GM19455 (cell line): Measurements from ENCODE around the gene PRDX1.
A peak's percentile ranks its signal among the peaks of the same experiment; 100 is the strongest.

ENCODE experiments used
- ATAC-seq: cut with Tn5 transposase; IDR thresholded peaks from one replicate; pipeline ENCODE4 v1.9.1; 2021; ENCODE audit not compliant: unreplicated experiment

Gene PRDX1

GRCh38 chr1:45521413-45522323 lies at the start of gene PRDX1:
PRDX1 (minus strand) TSS chr1:45521884; CDS start chr1:45519043, 2,841 bp downstream.
- peak; percentile 78 for ATAC-seq

- no peak for ATAC-seq
These were observed 48.9 kb upstream of the PRDX1 start for GRCh38 chr1:45570631-45571030.

- no peak for ATAC-seq
These were observed 48.4 kb upstream of the PRDX1 start for GRCh38 chr1:45569962-45570581.

GRCh38 chr1:45569571-45569961 lies 47.9 kb upstream of the PRDX1 start:
- no peak for ATAC-seq

DNA sequence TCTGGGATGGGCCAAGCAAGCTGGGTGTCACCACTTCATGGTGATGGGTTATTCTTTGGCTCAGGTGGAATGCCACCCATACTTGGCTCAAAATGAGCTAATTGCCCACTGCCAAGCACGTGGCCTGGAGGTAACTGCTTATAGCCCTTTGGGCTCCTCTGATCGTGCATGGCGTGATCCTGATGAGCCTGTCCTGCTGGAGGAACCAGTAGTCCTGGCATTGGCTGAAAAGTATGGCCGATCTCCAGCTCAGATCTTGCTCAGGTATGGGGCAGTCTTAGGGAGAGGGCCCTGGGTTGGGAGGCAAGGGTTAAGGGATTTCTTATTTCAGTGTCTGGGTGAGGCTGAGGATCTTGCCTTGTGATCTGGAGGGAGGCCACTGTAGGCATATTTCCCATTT lies 46.7 kb upstream of the PRDX1 start:
- no peak for ATAC-seq

- ATAC-seq: no peak
These were observed 46.2 kb upstream of the PRDX1 start for GRCh38 chr1:45567911-45568310.

DNA sequence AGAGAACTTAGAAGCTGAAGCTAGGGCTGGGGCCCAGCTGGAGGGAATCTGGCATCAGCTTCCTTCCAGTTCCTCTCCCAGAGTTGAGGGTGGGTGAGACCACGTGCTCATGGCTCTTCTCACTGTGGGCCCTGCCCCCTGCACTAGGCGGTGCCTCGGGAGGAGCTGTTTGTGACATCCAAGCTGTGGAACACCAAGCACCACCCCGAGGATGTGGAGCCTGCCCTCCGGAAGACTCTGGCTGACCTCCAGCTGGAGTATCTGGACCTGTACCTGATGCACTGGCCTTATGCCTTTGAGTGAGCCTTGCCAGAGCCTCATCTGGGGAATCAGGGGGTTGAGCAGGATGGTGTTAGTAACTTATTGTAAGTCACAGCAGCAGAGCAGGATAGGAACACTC lies 45.0 kb upstream of the PRDX1 start:
- ATAC-seq: no peak

- ATAC-seq: no peak
These were observed 42.2 kb upstream of the PRDX1 start for GRCh38 chr1:45563843-45564242.

DNA sequence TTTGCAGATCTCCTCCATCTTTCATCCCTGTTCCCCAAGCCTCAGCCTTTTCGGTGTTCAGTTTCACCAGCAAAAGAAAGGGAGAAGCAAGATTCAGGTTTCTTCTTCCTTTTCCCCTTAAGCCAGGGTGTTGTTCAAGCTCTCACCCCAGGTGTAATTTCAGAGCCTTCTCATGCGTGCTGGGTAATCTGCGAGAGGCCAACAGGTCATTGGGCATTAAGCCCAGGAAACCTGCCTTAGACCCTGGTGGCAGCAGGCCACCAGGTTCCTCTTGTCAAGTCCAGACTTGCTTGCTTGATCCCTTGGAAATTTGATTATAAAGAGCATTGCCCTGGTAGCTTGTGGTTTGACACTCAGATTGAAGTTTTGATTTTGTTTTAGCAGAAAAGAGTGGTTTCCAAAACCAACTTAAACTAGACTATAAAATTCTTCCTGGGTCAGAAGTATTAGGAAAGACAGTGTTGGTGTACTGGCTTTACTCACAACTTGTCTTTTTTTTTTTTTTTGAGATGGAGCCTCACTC lies 35.8 kb upstream of the PRDX1 start:
- no peak for ATAC-seq

DNA sequence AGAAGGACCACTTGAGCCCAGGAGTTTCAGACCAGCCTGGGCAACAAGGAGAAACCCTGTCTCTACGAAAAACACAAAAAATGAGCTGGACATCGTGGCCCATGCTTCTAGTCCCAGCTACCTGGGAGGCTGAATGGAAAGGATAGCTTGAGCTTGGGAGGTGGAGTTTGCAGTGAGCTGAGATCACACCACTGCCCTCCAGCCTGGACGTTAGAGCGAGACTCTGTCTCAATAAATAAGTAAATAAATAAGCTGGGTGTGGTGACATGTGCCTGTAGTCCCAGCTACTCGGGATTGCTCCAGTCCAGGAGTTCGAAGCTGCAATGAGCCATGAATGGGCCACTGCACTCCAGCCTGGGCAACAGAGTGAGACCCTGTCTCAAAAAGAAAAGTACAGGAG lies 32.5 kb upstream of the PRDX1 start:
- no peak for ATAC-seq

DNA sequence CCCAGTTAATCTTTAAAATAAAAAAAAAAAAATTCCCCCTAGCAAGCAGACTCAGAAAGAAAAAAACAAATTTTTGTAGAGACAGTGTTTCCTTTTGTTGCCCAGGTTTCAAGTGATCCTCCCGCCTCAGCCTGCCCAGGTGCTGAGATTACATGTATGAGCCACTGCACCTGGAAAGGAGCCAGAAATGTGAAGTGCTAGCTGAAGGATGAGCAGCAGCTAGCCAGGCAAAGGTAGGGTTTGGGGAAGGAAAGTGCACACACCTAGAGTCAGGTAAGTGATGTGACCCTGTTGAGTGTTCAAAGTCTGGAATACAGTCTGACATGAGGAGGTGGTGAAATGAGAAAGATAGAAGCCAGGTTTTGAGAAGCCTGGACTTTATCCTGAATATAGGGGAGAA lies 30.6 kb upstream of the PRDX1 start:
- no peak for ATAC-seq

DNA sequence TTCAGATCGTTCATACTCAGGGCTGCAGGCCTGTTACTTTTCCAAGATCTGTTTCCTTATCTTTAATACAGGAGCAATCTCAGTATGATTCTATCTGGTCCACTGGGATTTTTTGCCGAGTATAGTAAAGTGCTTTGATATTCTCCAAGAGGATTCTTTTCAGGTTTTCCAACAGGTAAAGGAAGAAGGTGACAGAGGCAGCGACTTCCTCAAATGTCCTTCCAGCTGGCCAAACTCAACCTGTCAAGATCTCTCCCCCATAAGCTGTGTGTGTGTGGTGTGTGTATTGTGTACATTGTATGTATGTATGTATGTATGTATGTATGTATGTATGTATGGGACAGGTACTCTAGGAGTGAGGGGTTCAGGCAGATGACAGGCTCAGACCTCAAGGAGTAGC lies 30.0 kb upstream of the PRDX1 start:
- no peak for ATAC-seq

DNA sequence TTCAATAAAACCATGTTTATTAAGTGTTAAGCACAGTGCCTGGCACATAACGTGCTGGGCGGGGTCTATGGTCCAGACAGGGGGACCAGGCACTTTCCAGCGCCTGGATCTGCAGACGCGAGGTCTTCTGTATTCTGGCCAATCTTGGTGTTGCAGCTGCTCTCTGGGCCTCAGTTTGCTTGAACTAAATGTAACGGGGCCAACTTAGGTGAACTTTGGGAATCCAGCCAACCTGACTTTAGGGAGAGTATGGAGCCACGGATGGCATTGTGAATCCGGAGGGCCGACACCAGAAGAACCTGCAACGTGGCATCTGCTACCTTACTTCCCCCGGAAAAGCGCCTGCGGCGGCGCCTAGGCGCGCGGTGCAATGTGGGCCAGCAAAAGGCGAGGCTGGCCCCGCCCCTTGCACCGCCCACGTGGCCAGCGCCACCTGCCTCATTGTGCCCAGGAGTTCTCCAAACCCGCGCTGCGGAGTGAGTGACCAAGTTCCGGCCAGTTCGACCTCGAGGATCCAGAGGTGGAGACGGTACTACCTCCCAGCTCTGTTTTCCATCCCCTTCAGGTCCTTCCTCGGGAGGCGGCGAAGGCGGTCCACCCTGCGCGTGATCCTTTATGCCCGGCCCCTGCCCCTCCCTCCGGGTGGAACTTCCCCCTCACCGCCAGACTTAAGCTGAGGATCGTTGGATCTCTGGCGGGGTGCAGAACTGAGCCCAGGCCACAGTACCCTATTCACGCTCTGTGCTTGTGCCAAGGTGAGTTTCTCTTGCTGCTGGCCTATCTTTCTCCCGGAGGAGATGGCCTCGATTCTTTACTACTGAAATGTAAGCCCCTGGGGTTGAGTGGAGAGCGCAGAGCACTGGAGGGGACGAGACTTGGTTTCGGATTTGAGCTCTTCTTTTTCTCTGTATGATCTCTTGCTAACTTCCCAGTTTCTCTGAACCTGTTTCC lies 29.0 kb upstream of the PRDX1 start, which contains the start of gene AKR1A1:
Gene AKR1A1, plus strand, starts transcription at position 426 of the 951 bp plus-strand sequence. CDS start 10,969 bp downstream, outside the sequence.
- peak; percentile 86 for ATAC-seq

DNA sequence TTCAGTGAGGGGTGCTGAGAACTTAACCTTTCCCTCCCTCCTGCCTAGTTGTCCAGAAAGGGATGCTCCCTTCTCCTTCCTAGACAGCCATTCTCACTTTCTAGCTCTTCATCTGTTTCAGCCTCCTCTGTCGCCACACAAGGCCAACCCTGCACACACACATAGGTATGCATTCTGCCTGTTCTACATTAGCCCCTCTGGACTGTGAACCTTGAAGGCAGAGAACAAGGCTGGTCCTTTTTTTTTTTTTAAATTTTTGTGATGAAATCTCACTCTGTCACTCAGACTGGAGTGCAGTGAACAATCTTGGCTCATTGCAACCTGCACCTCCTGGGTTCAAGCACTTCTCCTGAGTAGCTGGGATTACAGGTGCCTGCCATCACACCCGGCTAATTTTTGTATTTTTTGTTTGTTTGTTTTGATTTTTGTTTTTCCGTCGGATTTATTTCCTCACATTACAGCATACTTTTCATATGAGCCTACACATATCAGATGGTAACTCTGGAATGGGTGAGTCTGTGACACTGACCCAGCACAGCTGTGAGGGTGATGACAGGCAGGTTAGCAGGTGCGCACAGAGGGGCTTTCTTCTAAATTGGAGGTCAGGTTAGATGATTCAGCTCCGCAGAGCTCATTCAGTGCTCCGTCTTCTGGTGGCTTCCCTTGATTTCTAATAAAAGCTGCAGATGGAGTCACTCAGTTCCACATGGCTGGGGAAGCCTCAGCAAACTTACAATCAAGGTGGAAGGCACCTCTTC lies 24.0 kb upstream of the PRDX1 start:
- no peak for ATAC-seq

- peak; percentile 59 for ATAC-seq
These were observed 23.4 kb upstream of the PRDX1 start for GRCh38 chr1:45545019-45545493.

DNA sequence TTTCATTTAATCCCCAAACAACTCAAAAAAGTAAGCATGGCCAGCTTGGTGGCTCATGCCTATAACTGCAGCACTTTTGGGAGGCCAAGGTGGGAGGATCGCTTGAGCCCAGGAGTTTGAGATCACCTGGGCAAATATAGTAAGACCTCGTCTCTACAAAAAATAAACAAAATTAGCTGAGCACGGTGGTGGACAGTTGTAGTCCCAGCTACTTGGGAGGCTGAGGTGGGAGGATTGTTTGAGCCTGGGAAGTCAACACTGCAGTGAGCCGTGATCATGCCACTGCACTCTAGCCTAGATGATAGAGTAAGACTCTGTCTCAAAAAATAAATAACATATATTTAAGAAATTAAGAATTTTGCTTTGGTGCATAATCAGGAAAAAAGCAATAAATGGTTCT lies 22.8 kb upstream of the PRDX1 start:
- no peak for ATAC-seq

DNA sequence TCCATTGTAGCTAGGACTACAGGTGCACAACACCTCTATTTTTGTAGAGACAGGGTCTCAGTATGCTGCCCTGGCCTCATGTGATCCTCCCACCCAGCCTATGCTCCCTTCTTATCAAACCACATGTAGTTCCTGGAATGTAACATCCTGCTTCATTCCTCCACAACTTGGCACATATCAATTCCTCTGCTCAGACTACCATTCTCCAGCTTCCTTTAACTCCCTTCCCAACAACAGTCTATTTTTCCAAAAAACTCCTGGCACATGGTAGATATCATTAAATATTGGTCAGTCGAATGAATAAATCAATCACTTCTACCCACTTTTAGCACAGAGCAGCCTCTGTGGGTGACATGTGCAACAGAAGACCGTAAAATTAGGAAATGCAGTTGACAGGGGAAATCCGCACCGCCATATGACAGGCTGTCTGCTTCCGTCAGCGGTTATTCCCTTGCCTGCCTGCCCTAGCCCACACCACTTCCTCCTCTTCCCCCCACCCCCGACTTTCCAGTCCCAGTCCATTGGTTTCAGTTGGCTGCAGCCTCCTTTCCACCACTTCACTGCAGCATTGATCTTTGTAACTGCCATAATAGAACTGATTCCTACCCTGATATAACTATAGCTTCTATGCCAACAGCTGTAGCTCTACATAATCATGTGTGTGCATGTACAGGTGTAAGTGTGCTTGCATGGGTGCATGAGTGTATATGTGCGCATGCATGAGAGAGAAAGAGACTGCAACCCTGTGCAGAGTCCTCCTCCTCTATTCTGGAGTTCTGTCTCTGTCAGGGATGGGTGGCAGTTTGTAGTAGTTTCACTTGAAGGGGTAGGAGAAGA lies 22.1 kb upstream of the PRDX1 start:
- ATAC-seq: no peak

GRCh38 chr1:45542591-45542990 lies 20.9 kb upstream of the PRDX1 start:
- ATAC-seq: no peak

DNA sequence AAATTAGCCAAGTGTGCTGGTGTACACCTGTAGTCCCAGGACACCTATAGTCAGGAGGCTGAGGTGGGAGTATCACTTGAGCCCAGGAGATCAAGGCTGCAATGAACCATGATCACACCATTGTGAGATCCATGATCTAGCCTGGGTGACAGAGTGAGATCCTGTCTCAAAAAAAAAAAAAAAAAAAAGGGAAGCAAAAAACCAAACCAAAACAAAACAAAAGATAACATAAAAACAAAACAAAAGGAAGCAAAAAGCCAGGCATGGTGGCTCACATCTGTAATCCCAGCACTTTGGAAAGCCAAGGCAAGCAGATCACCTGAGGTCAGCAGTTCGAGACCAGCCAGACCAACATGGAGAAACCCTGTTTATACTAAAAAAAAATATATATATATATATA lies 19.5 kb upstream of the PRDX1 start:
- ATAC-seq: no peak
